B cell (primary cell): ENCODE data around the gene GMPR. TPM values are rescaled to one million over a fixed set of nuclear protein-coding genes. Genes with fewer than 3 reads are reported as not detected.

Experiments
- ATAC-seq: fragments of 200-7000 bp; cut with Tn5 transposase; one replicate; pipeline ENCODE4 v1.10.0; 2021; ENCODE audit warnings: low read depth, mild to moderate bottlenecking, moderate number of reproducible peaks, moderate library complexity
- CTCF ChIA-PET: fragments of 350-600 bp; sonication (Branson Sonifier 250); formaldehyde crosslinking; loops from one replicate; lab custom pipeline; 2021; ENCODE audit warnings: antibody characterized with exemption, inconsistent platforms; lab: Charles Lee
- POLR2A ChIA-PET: fragments of 350-600 bp; sonication (Branson Sonifier 250); formaldehyde crosslinking; loops from one replicate; lab custom pipeline; 2021; ENCODE audit warnings: antibody characterized with exemption; lab: Charles Lee
- DNase-seq: peaks from one replicate; pipeline ENCODE4 v3.0.0; 2013
- H2AFZ ChIP-seq: 2 replicates; pipeline ENCODE4 v1.6.1; 2012; ENCODE audit warnings: mild to moderate bottlenecking, low read depth, low read length; ENCODE audit not compliant: insufficient read depth, poor library complexity, severe bottlenecking
- H3K27ac ChIP-seq, 2 donors: 1 replicate in 1 of 2; 2 replicates in 1 of 2; pipeline ENCODE4 v1.5.1; 2012 to 2013; ENCODE audit warnings: low read length in 2 of 2, mild to moderate bottlenecking in 2 of 2, moderate library complexity in 1 of 2
- H3K27me3 ChIP-seq, 4 experiments: fragments of 200-600 bp in 1 of 4; sonication (generic) in 1 of 4; replicated peaks in 1 of 4; 1 replicate in 2 of 4; 2 replicates in 2 of 4; pipeline versions ENCODE4 v1.6.1 to v1.7.0; 2013 to 2016; ENCODE audit warnings: low read length in 3 of 4, mild to moderate bottlenecking in 2 of 4, mixed read lengths in 1 of 4, moderate library complexity in 1 of 4; ENCODE audit not compliant: insufficient read depth in 4 of 4, control insufficient read depth in 3 of 4; ENCODE audit errors: control extremely low read depth in 1 of 4
- H3K36me3 ChIP-seq, 2 experiments: replicated peaks in 1 of 2; 1 replicate in 1 of 2; 2 replicates in 1 of 2; pipeline versions ENCODE4 v1.6.1 to v1.7.1; 2013; ENCODE audit warnings: low read length in 1 of 2; ENCODE audit not compliant: insufficient read depth in 2 of 2, control insufficient read depth in 1 of 2; ENCODE audit errors: control extremely low read depth in 1 of 2, extremely low read depth in 1 of 2
- H3K4me1 ChIP-seq, 2 donors: fragments of 200-600 bp in 1 of 2; sonication (generic) in 1 of 2; 1 replicate in 1 of 2; 2 replicates in 1 of 2; pipeline versions ENCODE4 v1.5.1 to v1.6.1; 2013 to 2017; ENCODE audit warnings: low read length in 2 of 2; ENCODE audit not compliant: control insufficient read depth in 2 of 2, insufficient read depth in 2 of 2
- H3K4me2 ChIP-seq: replicated peaks from 2 replicates; pipeline ENCODE3; 2012; ENCODE audit warnings: mild to moderate bottlenecking, low read depth, low read length; ENCODE audit not compliant: poor library complexity, severe bottlenecking
- H3K4me3 ChIP-seq, 5 experiments: fragments of 200-600 bp in 1 of 5; sonication (generic) in 1 of 5; 1 replicate in 3 of 5; 2 replicates in 2 of 5; pipeline versions ENCODE4 v1.5.1 to v1.7.0; 2011 to 2016; ENCODE audit warnings: low read length in 4 of 5, mild to moderate bottlenecking in 4 of 5, low read depth in 2 of 5, control low read depth in 1 of 5, moderate library complexity in 1 of 5; ENCODE audit not compliant: insufficient read depth in 1 of 5; ENCODE audit errors: control extremely low read depth in 1 of 5, extremely low read depth in 1 of 5
- H3K79me2 ChIP-seq: fragments of 200-600 bp; sonication (generic); one replicate; pipeline ENCODE4 v1.6.0; 2016; ENCODE audit warnings: low read length; ENCODE audit not compliant: control insufficient read depth, insufficient read depth
- H3K9ac ChIP-seq: fragments of 200-600 bp; sonication (generic); 2 replicates; pipeline ENCODE4 v1.6.1; 2017; ENCODE audit warnings: mild to moderate bottlenecking, low read length, moderate library complexity
- H3K9me3 ChIP-seq, 3 donors: one replicate each; pipeline versions ENCODE4 v1.6.1 to v1.7.1; 2013; ENCODE audit warnings: low read length in 2 of 3; ENCODE audit not compliant: control insufficient read depth in 2 of 3, insufficient read depth in 1 of 3; ENCODE audit errors: control extremely low read depth in 1 of 3
- H4K20me1 ChIP-seq: 2 replicates; pipeline ENCODE4 v1.6.0; 2012; ENCODE audit warnings: mild to moderate bottlenecking, low read length; ENCODE audit not compliant: insufficient read depth, control insufficient read depth, poor library complexity, severe bottlenecking
- H3K27ac Mint-ChIP-seq: one replicate; pipeline ENCODE4 v1.8.0; 2021; ENCODE audit warnings: mixed read lengths
- H3K27me3 Mint-ChIP-seq: one replicate; pipeline ENCODE4 v1.8.0; 2021; ENCODE audit warnings: mixed read lengths
- H3K4me1 Mint-ChIP-seq: one replicate; pipeline ENCODE4 v1.8.0; 2021; ENCODE audit warnings: mixed read lengths
- H3K4me3 Mint-ChIP-seq: one replicate; pipeline ENCODE4 v1.8.0; 2021; ENCODE audit warnings: mixed read lengths
- H3K9me3 Mint-ChIP-seq: one replicate; pipeline ENCODE4 v1.8.0; 2022; ENCODE audit warnings: mixed read lengths; ENCODE audit not compliant: insufficient read depth
- EZH2 ChIP-seq: IDR thresholded peaks from 2 replicates; pipeline ENCODE4 v1.6.1; 2012; ENCODE audit warnings: borderline replicate concordance, low read depth, mild to moderate bottlenecking, moderate library complexity, low read length; ENCODE audit not compliant: insufficient read depth, poor library complexity, severe bottlenecking
- WGBS: methylation state at CpG from one replicate; pipeline ENCODE4 v1.1.5; 2013; ENCODE audit warnings: missing lambda C conversion rate; ENCODE audit not compliant: insufficient coverage; 5-methylcytosine and 5-hydroxymethylcytosine counted together
- intact Hi-C: fragments of 100-400 bp; cut with micrococcal nuclease; formaldehyde crosslinking; loops from one replicate; pipeline ENCODE4 v1.10.0; 2022
- polyA plus RNA-seq: library from polyadenylated mRNA; depleted of rRNA; stranded (reverse); fragments of >200 nt; gene quantifications from 2 replicates; pipeline ENCODE4 v1.2.3, GENCODE V29; 2012
- total RNA-seq, 2 donors: library from RNA; stranded (reverse); fragments of 120-200 nt in 1 of 2; gene quantifications; 1 replicate in 1 of 2; 2 replicates in 1 of 2; pipeline versions ENCODE4 v1.2.3 to v1.2.4, GENCODE V29; 2013 to 2022
- TF ChIP-seq, protein P1 (sequence below): fragments of 200-600 bp; IDR thresholded peaks from one replicate; pipeline ENCODE4 v1.8.0; 2022; ENCODE audit warnings: antibody characterized with exemption, mild to moderate bottlenecking

Gene GMPR
- total and polyA plus RNA-seq, 2 donors (not counting 1 experiment from before 2014, with no cell fraction given): 0.82 TPM; not detected in 1

DNA sequence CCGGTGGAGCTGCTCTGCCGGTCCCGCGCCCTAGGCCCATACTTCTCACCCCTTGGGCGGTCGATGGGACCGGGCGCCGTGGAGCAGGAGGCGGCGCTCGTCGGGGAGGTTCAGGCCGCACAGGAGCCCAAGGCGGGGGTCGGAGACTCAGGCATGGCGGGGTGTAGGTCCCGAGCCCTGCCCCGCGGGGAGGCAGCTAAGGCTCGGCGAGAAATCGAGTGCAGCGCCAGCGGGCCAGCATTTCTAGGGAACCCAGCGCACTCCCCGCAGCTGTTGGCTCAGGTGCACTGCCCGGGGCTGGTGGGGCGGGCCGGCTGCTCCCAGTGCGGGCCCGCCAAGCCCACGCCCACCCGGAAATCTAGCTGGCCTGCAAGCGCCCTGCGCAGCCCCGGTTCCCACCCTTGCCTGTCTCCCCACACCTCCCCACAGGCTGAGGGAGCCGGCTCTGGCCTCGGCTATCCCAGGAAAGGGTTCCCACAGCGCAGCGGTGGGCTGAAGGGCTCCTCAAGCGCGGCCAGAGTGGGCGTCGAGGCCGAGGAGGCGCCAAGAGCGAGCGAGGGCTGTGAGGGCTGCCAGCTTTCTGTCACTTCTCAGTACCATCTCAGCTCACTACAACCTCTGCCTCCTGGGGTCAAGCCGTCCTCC, 40.2 kb upstream of the GMPR start:
- no peaks in the 10 kb centered on the region for H3K4me1 ChIP-seq
- no peak overlapping the region for H3K27ac ChIP-seq
- no peak overlapping the region for H3K27ac Mint-ChIP-seq
- ChIA-PET CTCF (interaction anchor here (0.6 to 12.9 kb wide), 3 partner anchors 15 to 504 kb away, joined by 3 to 176 read pairs (median 137); no protein-coding TSS in a partner anchor), POLR2A (no interaction called here)
- no peak overlapping the region for H3K4me3 Mint-ChIP-seq
- H3K9me3 ChIP-seq: peaks cover 0 to 10% (median 0%) of the 10 kb centered on the region in 3 donors
- no peaks in the 10 kb centered on the region for H3K79me2 ChIP-seq
- 92% methylated on average over 49 of the region's 50 CpGs for WGBS
- peaks cover 0 to 8% (median 0%) of the 10 kb centered on the region in 4 experiments for H3K27me3 ChIP-seq
- no peaks in the 10 kb centered on the region for H3K9me3 Mint-ChIP-seq
- H3K36me3 ChIP-seq: no peaks in the 10 kb centered on the region
- no peaks in the 10 kb centered on the region for H4K20me1 ChIP-seq
- no peak overlapping the region for H3K4me3 ChIP-seq
- intact Hi-C loops: no loop called here
- no peak overlapping the region for H3K9ac ChIP-seq
- H3K27me3 Mint-ChIP-seq: peaks cover 26% of the 10 kb centered on the region
- ATAC-seq (no peak), DNase-seq (no peak)
- no peak overlapping the region for H3K4me2 ChIP-seq
- peaks cover 3% of the 10 kb centered on the region for H3K4me1 Mint-ChIP-seq
- no peak overlapping the region for H2AFZ ChIP-seq
- TF ChIP-seq EZH2: no peak
- TF ChIP-seq, protein P1, sequence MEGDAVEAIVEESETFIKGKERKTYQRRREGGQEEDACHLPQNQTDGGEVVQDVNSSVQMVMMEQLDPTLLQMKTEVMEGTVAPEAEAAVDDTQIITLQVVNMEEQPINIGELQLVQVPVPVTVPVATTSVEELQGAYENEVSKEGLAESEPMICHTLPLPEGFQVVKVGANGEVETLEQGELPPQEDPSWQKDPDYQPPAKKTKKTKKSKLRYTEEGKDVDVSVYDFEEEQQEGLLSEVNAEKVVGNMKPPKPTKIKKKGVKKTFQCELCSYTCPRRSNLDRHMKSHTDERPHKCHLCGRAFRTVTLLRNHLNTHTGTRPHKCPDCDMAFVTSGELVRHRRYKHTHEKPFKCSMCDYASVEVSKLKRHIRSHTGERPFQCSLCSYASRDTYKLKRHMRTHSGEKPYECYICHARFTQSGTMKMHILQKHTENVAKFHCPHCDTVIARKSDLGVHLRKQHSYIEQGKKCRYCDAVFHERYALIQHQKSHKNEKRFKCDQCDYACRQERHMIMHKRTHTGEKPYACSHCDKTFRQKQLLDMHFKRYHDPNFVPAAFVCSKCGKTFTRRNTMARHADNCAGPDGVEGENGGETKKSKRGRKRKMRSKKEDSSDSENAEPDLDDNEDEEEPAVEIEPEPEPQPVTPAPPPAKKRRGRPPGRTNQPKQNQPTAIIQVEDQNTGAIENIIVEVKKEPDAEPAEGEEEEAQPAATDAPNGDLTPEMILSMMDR: no peak

DNA sequence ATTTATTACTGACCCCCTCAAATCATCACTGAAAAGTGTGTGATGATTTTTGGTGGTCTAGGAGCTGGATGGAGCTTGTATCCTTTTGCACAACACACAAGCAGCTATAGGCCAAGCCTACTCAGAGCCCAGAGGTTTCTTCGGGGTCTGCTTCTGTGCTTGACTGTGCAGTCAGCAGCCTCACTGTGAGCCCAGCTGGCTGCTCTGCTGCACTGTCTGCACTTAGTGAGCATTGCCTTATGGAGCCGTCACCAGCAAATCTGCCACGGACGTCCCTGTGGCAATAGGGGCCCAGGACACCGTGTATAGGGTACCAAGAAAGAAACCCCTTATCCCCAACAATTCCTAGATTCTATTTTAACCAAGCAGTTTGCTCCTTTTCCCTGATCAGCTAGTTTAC, 38.6 kb upstream of the GMPR start:
- intact Hi-C loops: no loop called here
- Mint-ChIP-seq H3K27ac (no peak overlapping the region), H3K27me3 (peaks cover 17% of the 10 kb centered on the region), H3K9me3 (no peaks in the 10 kb centered on the region), H3K4me1 (peaks cover 9% of the 10 kb centered on the region), H3K4me3 (no peak overlapping the region)
- DNase-seq (no peak), ATAC-seq (no peak)
- H2AFZ ChIP-seq: no peak overlapping the region
- H4K20me1 ChIP-seq: no peaks in the 10 kb centered on the region
- no peaks in the 10 kb centered on the region for H3K79me2 ChIP-seq
- peaks cover under 1% of the 10 kb centered on the region in 2 donors for H3K4me1 ChIP-seq
- CTCF ChIA-PET: interaction anchor here (10.9 to 12.9 kb wide), 2 partner anchors 16 to 505 kb away, joined by 137 to 176 read pairs; no protein-coding TSS in a partner anchor
- WGBS: 96% methylated on average over 2 of the region's 5 CpGs
- no peak overlapping the region for H3K4me3 ChIP-seq
- H3K27me3 ChIP-seq: no peaks in the 10 kb centered on the region
- peaks cover 0 to 10% (median 0%) of the 10 kb centered on the region in 3 donors for H3K9me3 ChIP-seq
- TF ChIP-seq EZH2: no peak
- TF ChIP-seq, protein P1: no peak
- no peak overlapping the region for H3K27ac ChIP-seq
- H3K4me2 ChIP-seq: no peak overlapping the region
- H3K36me3 ChIP-seq: no peaks in the 10 kb centered on the region
- POLR2A ChIA-PET: no interaction called here
- no peak overlapping the region for H3K9ac ChIP-seq
